ENCODE data around the gene ANKRD55. TPM values are rescaled to one million over a fixed set of nuclear protein-coding genes. Genes with fewer than 3 reads are reported as not detected.

Gene ANKRD55
- total and polyA plus RNA-seq, 2 donors (not counting 3 experiments of a cell fraction or from before 2014, with no cell fraction given): 1.4 to 2.1 TPM

DNA sequence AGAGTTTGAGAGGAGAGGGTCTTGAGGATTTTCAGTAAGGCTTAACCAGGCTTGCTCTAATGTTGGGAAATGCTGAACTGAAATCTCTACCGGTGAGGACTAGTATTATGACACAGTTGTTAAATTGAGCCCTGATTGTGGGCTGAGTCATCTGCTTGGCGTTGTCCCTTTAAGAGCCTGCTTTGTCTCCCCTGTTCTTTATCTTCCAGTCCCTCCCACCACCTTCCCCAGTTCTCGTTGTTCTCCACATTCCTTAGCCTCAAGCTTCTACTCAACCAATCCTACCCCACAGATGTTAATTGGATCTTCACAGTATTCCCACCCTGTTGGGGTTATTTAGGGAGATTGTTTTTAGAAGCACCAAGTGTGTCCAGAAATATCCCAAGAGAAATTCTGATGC is 57.6 kb downstream of the ANKRD55 start:
- H2AFZ ChIP-seq (ENCODE audit: low read depth, low read length): peak overlapping the region; percentile 72
- peak; percentile 97 for FAIRE-seq

More for the DNA sequence above, 57.6 kb downstream of the ANKRD55 start:
- Histone ChIP-seq H3K4me3 (replicated peaks in 1 of 3; ENCODE audit: insufficient read depth in 1 of 3, low read depth in 1 of 3, low read length in 3 of 3) (no peak overlapping the region), H3K27ac (ENCODE audit: insufficient read depth, low read depth, low read length) (peak overlapping the region; percentile 47), H4K20me1 (replicated peaks; ENCODE audit: control insufficient read depth, extremely low read depth, insufficient read depth, low read length) (no peaks in the 10 kb centered on the region), H3K9me1 (replicated peaks; ENCODE audit: control insufficient read depth, extremely low read depth, insufficient read depth, low read length) (no peaks in the 10 kb centered on the region), H3K79me2 (ENCODE audit: control insufficient read depth, insufficient read depth, low read length) (no peaks in the 10 kb centered on the region), H3K4me2 (ENCODE audit: insufficient read depth, low read length) (peak overlapping the region; percentile 26), H3K4me1 (ENCODE audit: control insufficient read depth, extremely low read depth, insufficient read depth, low read length) (peaks cover 35% of the 10 kb centered on the region), H3K36me3 (ENCODE audit: control insufficient read depth in 2 of 2, extremely low read depth in 1 of 2, insufficient read depth in 2 of 2, low read length in 2 of 2) (no peaks in the 10 kb centered on the region), H3K9me3 (replicated peaks; ENCODE audit: control insufficient read depth, insufficient read depth, low read length) (no peaks in the 10 kb centered on the region), H3K9ac (replicated peaks; ENCODE audit: extremely low read depth, insufficient read depth, low read length) (no peak overlapping the region), H3K27me3 (ENCODE audit: control insufficient read depth in 2 of 2, insufficient read depth in 2 of 2, low read length in 2 of 2) (no peaks in the 10 kb centered on the region)
- peak; percentile 81 for DNase-seq (ENCODE audit: low read depth, low spot score)
- CTCF ChIA-PET: interaction anchor here (1.0 to 1.7 kb wide), 2 partner anchors 25 to 239 kb away, joined by 3 to 4 read pairs; no protein-coding TSS in a partner anchor
- intact Hi-C loops (cut with micrococcal nuclease) (loop anchor here (1.0 to 2.0 kb wide), 2 partner anchors 15 to 35 kb away; no protein-coding TSS in a partner anchor), dilution Hi-C loops (cut with MboI; ENCODE audit: extremely low pct_ligation_motif_present, low sequenced_read_pairs) (no loop called here)
- TF ChIP-seq JUN (IDR thresholded peaks at IDR 0.05; ENCODE audit: borderline replicate concordance, insufficient read depth, insufficient read length, low read depth) (peak; percentile 60), MYC (IDR thresholded peaks at IDR 0.05; ENCODE audit: low read depth, low read length) (no peak), FOS (IDR thresholded peaks at IDR 0.05; ENCODE audit: borderline replicate concordance, insufficient read depth, low read length) (peak; percentile 89), POLR2A (IDR thresholded peaks at IDR 0.05; ENCODE audit: low read depth, low read length) (no peak), EZH2 (IDR thresholded peaks at IDR 0.05; ENCODE audit: borderline replicate concordance, low read depth, low read length, severe bottlenecking) (no peak), GATA2 (IDR thresholded peaks at IDR 0.05; ENCODE audit: insufficient read depth, insufficient read length, low read depth, low read length) (no peak), POLR2AphosphoS5 (IDR thresholded peaks at IDR 0.05; ENCODE audit: insufficient read depth, low read depth, low read length) (no peak)
- TF ChIP-seq, protein P1, sequence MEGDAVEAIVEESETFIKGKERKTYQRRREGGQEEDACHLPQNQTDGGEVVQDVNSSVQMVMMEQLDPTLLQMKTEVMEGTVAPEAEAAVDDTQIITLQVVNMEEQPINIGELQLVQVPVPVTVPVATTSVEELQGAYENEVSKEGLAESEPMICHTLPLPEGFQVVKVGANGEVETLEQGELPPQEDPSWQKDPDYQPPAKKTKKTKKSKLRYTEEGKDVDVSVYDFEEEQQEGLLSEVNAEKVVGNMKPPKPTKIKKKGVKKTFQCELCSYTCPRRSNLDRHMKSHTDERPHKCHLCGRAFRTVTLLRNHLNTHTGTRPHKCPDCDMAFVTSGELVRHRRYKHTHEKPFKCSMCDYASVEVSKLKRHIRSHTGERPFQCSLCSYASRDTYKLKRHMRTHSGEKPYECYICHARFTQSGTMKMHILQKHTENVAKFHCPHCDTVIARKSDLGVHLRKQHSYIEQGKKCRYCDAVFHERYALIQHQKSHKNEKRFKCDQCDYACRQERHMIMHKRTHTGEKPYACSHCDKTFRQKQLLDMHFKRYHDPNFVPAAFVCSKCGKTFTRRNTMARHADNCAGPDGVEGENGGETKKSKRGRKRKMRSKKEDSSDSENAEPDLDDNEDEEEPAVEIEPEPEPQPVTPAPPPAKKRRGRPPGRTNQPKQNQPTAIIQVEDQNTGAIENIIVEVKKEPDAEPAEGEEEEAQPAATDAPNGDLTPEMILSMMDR (IDR thresholded peaks at IDR 0.05; ENCODE audit: extremely low read depth in 1 of 2, insufficient read depth in 1 of 2, low read depth in 1 of 2, low read length in 2 of 2): no peak
- TF ChIP-seq, protein P2, sequence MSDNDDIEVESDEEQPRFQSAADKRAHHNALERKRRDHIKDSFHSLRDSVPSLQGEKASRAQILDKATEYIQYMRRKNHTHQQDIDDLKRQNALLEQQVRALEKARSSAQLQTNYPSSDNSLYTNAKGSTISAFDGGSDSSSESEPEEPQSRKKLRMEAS (IDR thresholded peaks at IDR 0.05; ENCODE audit: insufficient read depth, insufficient read length): no peak
- POLR2A ChIA-PET: no interaction called here
- TSS peak; percentile 33 for BruUV-seq (replicated peaks)

Measured in endothelial cell of umbilical vein (primary cell).